CD14-positive monocyte (primary cell): Measurements from ENCODE around the gene MOB3B. TPM values are rescaled to one million over a fixed set of nuclear protein-coding genes. Genes with fewer than 3 reads are reported as not detected.
A peak's percentile ranks its signal among the peaks of the same experiment; 100 is the strongest.

Source experiments
- DNase-seq, 3 donors: peaks; one replicate each; pipeline ENCODE4 v3.0.0-alpha.2; 2011 to 2022
- H2AFZ ChIP-seq: 2 replicates; pipeline ENCODE4 v1.6.0; 2012; ENCODE audit warnings: mild to moderate bottlenecking, low read depth, low read length, inconsistent platforms; ENCODE audit not compliant: insufficient read depth, poor library complexity, severe bottlenecking
- H3K27ac ChIP-seq, 2 donors: 1 replicate in 1 of 2; 2 replicates in 1 of 2; pipeline ENCODE4 v1.5.1; 2012 to 2013; ENCODE audit warnings: low read length in 2 of 2, control low read depth in 1 of 2, inconsistent platforms in 1 of 2, low read depth in 1 of 2, mild to moderate bottlenecking in 1 of 2
- H3K27me3 ChIP-seq, 2 donors: one replicate each; pipeline versions ENCODE4 v1.6.0 to v1.6.1; 2011 to 2013; ENCODE audit warnings: low read length in 2 of 2; ENCODE audit not compliant: control insufficient read depth in 2 of 2, insufficient read depth in 2 of 2
- H3K36me3 ChIP-seq, 2 donors: replicated peaks in 1 of 2; 1 replicate in 1 of 2; 2 replicates in 1 of 2; pipeline versions ENCODE4 v1.5.1 to v1.6.1; 2012 to 2013; ENCODE audit warnings: low read length in 2 of 2, control low read depth in 1 of 2, inconsistent platforms in 1 of 2, mild to moderate bottlenecking in 1 of 2; ENCODE audit not compliant: insufficient read depth in 2 of 2, control insufficient read depth in 1 of 2
- H3K4me1 ChIP-seq, 2 donors: 1 replicate in 1 of 2; 2 replicates in 1 of 2; pipeline versions ENCODE4 v1.5.1 to v1.6.1; 2012 to 2013; ENCODE audit warnings: low read length in 2 of 2, control low read depth in 1 of 2, inconsistent platforms in 1 of 2, mild to moderate bottlenecking in 1 of 2, moderate library complexity in 1 of 2; ENCODE audit not compliant: insufficient read depth in 2 of 2, control insufficient read depth in 1 of 2
- H3K4me2 ChIP-seq: replicated peaks from 2 replicates; pipeline ENCODE3; 2012; ENCODE audit warnings: low read length, moderate library complexity, mild to moderate bottlenecking; ENCODE audit not compliant: poor library complexity, severe bottlenecking; ENCODE audit errors: extremely low read depth
- H3K4me3 ChIP-seq, 3 experiments: fragments of 200-600 bp in 1 of 3; sonication (generic) in 1 of 3; replicated peaks in 1 of 3; 1 replicate in 2 of 3; 2 replicates in 1 of 3; pipeline ENCODE4 v1.5.1; 2011 to 2013; ENCODE audit warnings: low read length in 3 of 3, mild to moderate bottlenecking in 3 of 3, control low read depth in 2 of 3, low read depth in 2 of 3, inconsistent platforms in 1 of 3, moderate library complexity in 1 of 3
- H3K79me2 ChIP-seq: 2 replicates; pipeline ENCODE4 v1.6.0; 2012; ENCODE audit warnings: mild to moderate bottlenecking, control low read depth, inconsistent platforms, low read length, moderate library complexity; ENCODE audit not compliant: insufficient read depth
- H3K9ac ChIP-seq: 2 replicates; pipeline ENCODE4 v1.6.0; 2017; ENCODE audit warnings: low read length, mild to moderate bottlenecking; ENCODE audit not compliant: insufficient read depth, poor library complexity, severe bottlenecking
- H3K9me3 ChIP-seq, 2 donors: replicated peaks in 1 of 2; 1 replicate in 1 of 2; 2 replicates in 1 of 2; pipeline versions ENCODE4 v1.5.1 to v1.6.1; 2012 to 2013; ENCODE audit warnings: low read length in 2 of 2, control low read depth in 1 of 2; ENCODE audit not compliant: control insufficient read depth in 1 of 2, insufficient read depth in 1 of 2
- H4K20me1 ChIP-seq: 2 replicates; pipeline ENCODE4 v1.6.0; 2012; ENCODE audit warnings: mild to moderate bottlenecking, low read length, control low read depth, moderate library complexity; ENCODE audit not compliant: insufficient read depth
- H3K27ac Mint-ChIP-seq, 7 donors: one replicate each; pipeline ENCODE4 v1.8.0; 2020; ENCODE audit warnings: mild to moderate bottlenecking in 7 of 7, mixed read lengths in 7 of 7, moderate library complexity in 6 of 7, inconsistent platforms in 2 of 7
- H3K27me3 Mint-ChIP-seq, 3 donors: one replicate each; pipeline ENCODE4 v1.8.0; 2021 to 2022; ENCODE audit warnings: low read depth in 3 of 3, mild to moderate bottlenecking in 3 of 3, mixed read lengths in 3 of 3, moderate library complexity in 3 of 3, inconsistent platforms in 1 of 3
- H3K36me3 Mint-ChIP-seq, 2 donors: one replicate each; pipeline ENCODE4 v1.8.0; 2020; ENCODE audit warnings: mixed read lengths in 2 of 2, inconsistent platforms in 1 of 2, mild to moderate bottlenecking in 1 of 2
- H3K4me1 Mint-ChIP-seq: one replicate; pipeline ENCODE4 v1.8.0; 2020; ENCODE audit warnings: mild to moderate bottlenecking, mixed read lengths
- H3K4me3 Mint-ChIP-seq, 2 donors: one replicate each; pipeline ENCODE4 v1.8.0; 2020; ENCODE audit warnings: mild to moderate bottlenecking in 2 of 2, mixed read lengths in 2 of 2, moderate library complexity in 1 of 2
- H3K9me3 Mint-ChIP-seq, 7 donors: one replicate each; pipeline ENCODE4 v1.8.0; 2020 to 2022; ENCODE audit warnings: mixed read lengths in 7 of 7, mild to moderate bottlenecking in 6 of 7, moderate library complexity in 6 of 7, inconsistent platforms in 2 of 7
- CTCF ChIP-seq: fragments of 200-600 bp; IDR thresholded peaks from one replicate; pipeline ENCODE4 v1.8.0; 2022; ENCODE audit warnings: antibody characterized with exemption, mild to moderate bottlenecking
- WGBS: methylation state at CpG from one replicate; pipeline ENCODE4 v1.1.5; 2013; ENCODE audit warnings: missing lambda C conversion rate; ENCODE audit not compliant: insufficient coverage; 5-methylcytosine and 5-hydroxymethylcytosine counted together
- intact Hi-C, 2 donors: fragments of 100-400 bp; cut with micrococcal nuclease; formaldehyde crosslinking; loops; one replicate each; pipeline versions ENCODE4 v1.15.0 to v1.15.1; 2023
- polyA minus RNA-seq: library from RNA; depleted of rRNA, polyadenylated mRNA; stranded (reverse); fragments of >200 nt; gene quantifications from 2 replicates; pipeline ENCODE4 v1.2.3, GENCODE V29; 2012
- polyA plus RNA-seq, 3 donors: library from polyadenylated mRNA; depleted of rRNA in 1 of 3; unstranded in 2 of 3; stranded (reverse) in 1 of 3; fragments of 300-500 nt in 2 of 3; fragments of >200 nt in 1 of 3; fragmentation: Illumina TruSeq in 2 of 3; gene quantifications; 1 replicate in 2 of 3; 2 replicates in 1 of 3; pipeline ENCODE4 v1.2.3, GENCODE V29; 2012 to 2021
- total RNA-seq, 12 experiments: library from RNA in 1 of 12; stranded (reverse) in 1 of 12; fragments of 120-200 nt in 1 of 12; gene quantifications; one replicate each; pipeline ENCODE4 v1.2.4 and lab custom pipeline; 2013 to 2026; ENCODE audit warnings: mixed read lengths in 6 of 12, inconsistent platforms in 1 of 12

MOB3B gene
- 1.9 TPM for total RNA-seq (2013)
- polyA plus RNA-seq (1 to 10 TPM; 1.2 to 2.2 (median 1.4) TPM), polyA minus RNA-seq (1.1 and 1.2 TPM in 2 replicates), total RNA-seq (lab: John Stamatoyannopoulos, UW) (1.8 to 28.9 (median 8.0) reads per million in 11 experiments)

GRCh38 chr9:27529316-27530278 lies at the start of gene MOB3B:
Gene MOB3B, minus strand, starts transcription at chr9:27529814. Its CDS starts 74,264 bp downstream, at chr9:27455550.
- H3K4me3 Mint-ChIP-seq: peak within 1 kb of the TSS; percentile 95
- H3K79me2 ChIP-seq: no peaks in the 10 kb centered on the region

More at GRCh38 chr9:27529316-27530278, at the start of gene MOB3B:
- Histone ChIP-seq H3K9ac (peak within 1 kb of the TSS; percentile 79), H3K4me1 (peaks cover 19 to 23% of the 10 kb centered on the region in 2 donors), H3K36me3 (peaks cover 8 to 58% of the 10 kb centered on the region in 2 donors), H3K27ac (peak within 1 kb of the TSS; percentile 50 to 86), H3K4me2 (peak within 1 kb of the TSS; percentile 96), H3K27me3 (peaks cover 0 to 8% of the 10 kb centered on the region in 2 donors), H4K20me1 (peaks cover 13% of the 10 kb centered on the region), H3K9me3 (no peaks in the 10 kb centered on the region), H3K4me3 (peak within 1 kb of the TSS; percentile 54 to 88 (median 68)), H2AFZ (peak within 1 kb of the TSS; percentile 82)
- H3K9me3 Mint-ChIP-seq: no peaks in the 10 kb centered on the region
- peaks cover 25% of the 10 kb centered on the region for H3K4me1 Mint-ChIP-seq
- 0% methylated on average over 72 of the region's 74 CpGs for WGBS
- peaks cover 55% of the 10 kb centered on the region in 2 donors for H3K36me3 Mint-ChIP-seq
- DNase-seq: peak; percentile 41 to 72 (median 60)
- H3K27me3 Mint-ChIP-seq: peaks cover 8 to 15% (median 13%) of the 10 kb centered on the region in 3 donors
- intact Hi-C loops: loop anchor here (2.0 to 10.0 kb wide), 4 partner anchors 37 to 197 kb away; partner anchors contain the start of gene C9orf72 (in 1 of the 2)
- TF ChIP-seq CTCF: peak; percentile 98
- peak within 1 kb of the TSS; percentile 79 to 95 (median 91) for H3K27ac Mint-ChIP-seq
